ENCODE data around the gene PNMA1. TPM values are rescaled to one million over a fixed set of nuclear protein-coding genes. Genes with fewer than 3 reads are reported as not detected.

The PNMA1 gene
- total and polyA plus RNA-seq, 9 of the 15 experiments (the other 6 are each of a cell fraction or from before 2014, with no cell fraction given): 1.7 to 26.4 (median 8.7) TPM

GRCh38 chr14:73758392-73759182, 44.4 kb upstream of the PNMA1 start (continued):
- no peak for TF ChIP-seq HINFP (tag; conservative IDR thresholded peaks at IDR 0.05; ENCODE audit: low read depth)
- TF ChIP-seq BRF2 (IDR thresholded peaks at IDR 0.05; ENCODE audit: borderline replicate concordance, insufficient read depth, insufficient read length): no peak
- TF ChIP-seq TBL1XR1 (IDR thresholded peaks at IDR 0.05; ENCODE audit: low read length in 2 of 2): no peak
- no peak for TF ChIP-seq ZNF12 (CRISPR knock-in tag; IDR thresholded peaks at IDR 0.05)
- TF ChIP-seq CHAMP1 (IDR thresholded peaks at IDR 0.05): no peak
- no peak for TF ChIP-seq ZNF217 (CRISPR knock-in tag; IDR thresholded peaks at IDR 0.05)
- no peak for TF ChIP-seq GABPB1 (CRISPR knock-in tag; IDR thresholded peaks at IDR 0.05)
- TF ChIP-seq SRSF1 (IDR thresholded peaks at IDR 0.05; ENCODE audit: low read depth, low read length): no peak
- no peak for TF ChIP-seq HNRNPL (IDR thresholded peaks at IDR 0.05; ENCODE audit: low read depth, low read length)
- TF ChIP-seq L3MBTL2 (IDR thresholded peaks at IDR 0.05): peak; percentile 75; the same call in 1 of the 2 replicates
- no peak for TF ChIP-seq SRF (CRISPR knock-in tag; IDR thresholded peaks at IDR 0.05)
- no peak for TF ChIP-seq ZFP30 (CRISPR knock-in tag; IDR thresholded peaks at IDR 0.05; ENCODE audit: borderline replicate concordance)
- TF ChIP-seq HNRNPUL1 (IDR thresholded peaks at IDR 0.05; ENCODE audit: low read length): no peak
- TF ChIP-seq SNRNP70 (optimal IDR thresholded peaks at IDR 0.05; ENCODE audit: low read depth, low read length): peak; percentile 26
- TF ChIP-seq USF1 (CRISPR knock-in tag; IDR thresholded peaks at IDR 0.05): peak; percentile 62
- TF ChIP-seq CHD4 (IDR thresholded peaks at IDR 0.05; ENCODE audit: insufficient read depth, insufficient replicate concordance, low read depth, low read length, poor library complexity, severe bottlenecking): no peak
- TF ChIP-seq ZNF696 (CRISPR knock-in tag; conservative IDR thresholded peaks at IDR 0.05): no peak
- no peak for TF ChIP-seq SPI1 (IDR thresholded peaks at IDR 0.05; ENCODE audit: borderline replicate concordance, low read depth, low read length)
- no peak for TF ChIP-seq DLX4 (CRISPR knock-in tag; IDR thresholded peaks at IDR 0.05)
- no peak for TF ChIP-seq ID3 (CRISPR knock-in tag; IDR thresholded peaks at IDR 0.05)
- peak; percentile 38; the same call in 1 of the 2 replicates for TF ChIP-seq ID3 (tag; IDR thresholded peaks at IDR 0.05)
